Small intestine (tissue), 7 donors: ENCODE measurements around the gene BPI. TPM values are rescaled to one million over a fixed set of nuclear protein-coding genes. Genes with fewer than 3 reads are reported as not detected.
"Not testable (repeated sequence)": the region's sequence is repeated elsewhere in the genome, so short reads cannot be mapped to it uniquely, and the experiment has no call there.

ENCODE experiments used
- DNase-seq, 2 donors: peaks; one replicate each; pipeline versions ENCODE4 v3.0.0 to v3.0.0-alpha.2; 2013
- FAIRE-seq: peaks from 2 replicates; lab custom pipeline; 2012; peaks lifted over from hg19 to GRCh38; lab: Jason Lieb, UNC
- H3K27ac ChIP-seq, 3 donors: one replicate each; pipeline ENCODE4 v1.5.1; 2013; ENCODE audit warnings: low read length in 2 of 3, mild to moderate bottlenecking in 2 of 3, control low read depth in 1 of 3, inconsistent platforms in 1 of 3, low read depth in 1 of 3, moderate library complexity in 1 of 3
- H3K27me3 ChIP-seq, 3 donors: one replicate each; pipeline ENCODE4 v1.6.1; 2013; ENCODE audit warnings: low read length in 3 of 3, inconsistent platforms in 1 of 3; ENCODE audit not compliant: control insufficient read depth in 3 of 3, insufficient read depth in 3 of 3
- H3K36me3 ChIP-seq, 3 donors: one replicate each; pipeline ENCODE4 v1.6.1; 2013; ENCODE audit warnings: low read length in 3 of 3, inconsistent platforms in 1 of 3, low read depth in 1 of 3, mild to moderate bottlenecking in 1 of 3, moderate library complexity in 1 of 3; ENCODE audit not compliant: control insufficient read depth in 3 of 3, insufficient read depth in 2 of 3
- H3K4me1 ChIP-seq, 3 donors: one replicate each; pipeline ENCODE4 v1.6.1; 2013; ENCODE audit warnings: low read length in 2 of 3, inconsistent platforms in 1 of 3, low read depth in 1 of 3, mild to moderate bottlenecking in 1 of 3, moderate library complexity in 1 of 3; ENCODE audit not compliant: control insufficient read depth in 3 of 3, insufficient read depth in 2 of 3
- H3K4me3 ChIP-seq, 3 donors: one replicate each; pipeline ENCODE4 v1.5.1; 2013; ENCODE audit warnings: low read length in 3 of 3, control low read depth in 1 of 3, inconsistent platforms in 1 of 3, low read depth in 1 of 3, mild to moderate bottlenecking in 1 of 3, moderate library complexity in 1 of 3
- H3K9me3 ChIP-seq, 2 donors: one replicate each; pipeline ENCODE4 v1.6.1; 2013; ENCODE audit warnings: low read depth in 1 of 2, low read length in 1 of 2; ENCODE audit not compliant: control insufficient read depth in 2 of 2, insufficient read depth in 1 of 2
- WGBS, 3 donors: extraction: QIAGEN DNeasy Blood & Tissue Kit; methylation state at CpG; one replicate each; pipeline ENCODE4 v1.1.7; 2013; 5-methylcytosine and 5-hydroxymethylcytosine counted together
- polyA plus RNA-seq, 4 donors: library from polyadenylated mRNA; stranded (reverse) in 3 of 4; unstranded in 1 of 4; fragments of 200-250 nt in 3 of 4; fragments of 120-200 nt in 1 of 4; gene quantifications; one replicate each; pipeline versions ENCODE4 v1.2.1 to v1.2.3, GENCODE V29; 2013
- donor health status: healthy with polysubstance abuse.
- donor health status: control.
- donor health status: control.
- donor health status: Bipolar disorder and iron deficiency.
- donor health status: healthy.

The BPI gene
- polyA plus RNA-seq, 4 donors, result 0.27 TPM; not detected in 3

GRCh38 chr20:38311091-38311490 is 7.1 kb downstream of the BPI start:
- no peak for DNase-seq
- Histone ChIP-seq H3K27me3 (peaks cover 0 to 7% (median 2%) of the 10 kb centered on the region in 3 donors), H3K27ac (no peak overlapping the region), H3K4me3 (no peak overlapping the region), H3K9me3 (peaks cover 0 to 6% of the 10 kb centered on the region in 2 donors), H3K36me3 (no peaks in the 10 kb centered on the region), H3K4me1 (no peaks in the 10 kb centered on the region)
- no peak for FAIRE-seq
- whole genome bisulfite sequencing, 3 donors, result 72 to 85% (median 73%) methylated on average over 3 of the region's 3 CpGs

DNA sequence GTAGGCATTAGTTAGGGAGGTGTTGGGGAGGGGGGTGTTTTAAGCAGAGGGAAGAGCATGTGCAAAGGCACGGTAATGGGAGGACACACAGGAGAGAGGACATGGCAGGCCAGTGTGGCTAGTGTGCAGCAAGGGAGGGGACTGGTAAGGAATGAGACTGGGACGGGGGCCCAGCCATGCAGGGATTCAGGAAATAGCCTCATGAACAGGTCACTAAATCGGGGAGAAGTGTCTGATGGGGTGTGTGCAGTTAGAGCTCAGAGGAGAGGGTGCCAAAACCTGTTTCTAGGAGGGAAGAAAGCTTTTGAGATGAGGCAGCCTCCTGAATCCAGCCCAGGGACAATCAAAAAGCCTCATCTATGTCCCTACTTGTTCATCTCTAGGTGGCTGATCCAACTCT is 7.5 kb downstream of the BPI start:
- H3K36me3 ChIP-seq, result no peaks in the 10 kb centered on the region
- no peaks in the 10 kb centered on the region for H3K4me1 ChIP-seq
- 40 to 60% (median 45%) methylated on average over 3 of the region's 3 CpGs for WGBS, 3 donors
- no peak overlapping the region for H3K27ac ChIP-seq
- FAIRE-seq (no peak), DNase-seq (no peak)
- H3K4me3 ChIP-seq, result no peak overlapping the region
- peaks cover 0 to 7% (median 0%) of the 10 kb centered on the region in 3 donors for H3K27me3 ChIP-seq
- H3K9me3 ChIP-seq, result peaks cover 0 to 6% of the 10 kb centered on the region in 2 donors

DNA sequence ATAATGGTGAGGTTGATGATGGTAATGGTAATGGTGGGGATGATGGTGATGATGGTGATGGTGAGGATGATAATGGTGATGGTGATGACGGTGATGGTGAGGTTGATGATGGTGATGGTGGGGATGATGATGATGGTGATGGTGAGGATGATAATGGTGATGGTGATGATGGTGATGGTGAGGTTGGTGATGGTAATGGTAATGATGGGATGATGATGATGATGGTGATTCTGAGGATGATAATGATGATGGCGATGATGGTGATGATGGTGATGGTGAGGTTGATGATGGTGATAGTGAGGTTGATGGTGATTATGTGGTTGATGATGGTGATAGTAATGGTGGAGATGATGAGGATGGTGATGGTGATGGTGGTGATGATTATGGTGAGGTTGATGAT is 9.7 kb downstream of the BPI start:
- Histone ChIP-seq H3K36me3 (no peaks in the 10 kb centered on the region), H3K27ac (no peak overlapping the region), H3K4me1 (no peaks in the 10 kb centered on the region), H3K4me3 (no peak overlapping the region), H3K9me3 (peaks cover 0 to 6% of the 10 kb centered on the region in 2 donors), H3K27me3 (peaks cover 0 to 7% (median 0%) of the 10 kb centered on the region in 3 donors)
- 86 to 96% (median 96%) methylated on average over 2 of the region's 2 CpGs for WGBS, 3 donors
- DNase-seq, result no peak
- no peak for FAIRE-seq

- DNase-seq, H3K9me3 ChIP-seq, FAIRE-seq, H3K4me3 ChIP-seq, H3K4me1 ChIP-seq, H3K27ac ChIP-seq, H3K36me3 ChIP-seq, H3K27me3 ChIP-seq: not testable (repeated sequence)
- 84 to 100% (median 95%) methylated on average over 1 of the region's 1 CpG for WGBS, 3 donors
Measured at GRCh38 chr20:38314350-38314749, 10.4 kb downstream of the BPI start.

DNA sequence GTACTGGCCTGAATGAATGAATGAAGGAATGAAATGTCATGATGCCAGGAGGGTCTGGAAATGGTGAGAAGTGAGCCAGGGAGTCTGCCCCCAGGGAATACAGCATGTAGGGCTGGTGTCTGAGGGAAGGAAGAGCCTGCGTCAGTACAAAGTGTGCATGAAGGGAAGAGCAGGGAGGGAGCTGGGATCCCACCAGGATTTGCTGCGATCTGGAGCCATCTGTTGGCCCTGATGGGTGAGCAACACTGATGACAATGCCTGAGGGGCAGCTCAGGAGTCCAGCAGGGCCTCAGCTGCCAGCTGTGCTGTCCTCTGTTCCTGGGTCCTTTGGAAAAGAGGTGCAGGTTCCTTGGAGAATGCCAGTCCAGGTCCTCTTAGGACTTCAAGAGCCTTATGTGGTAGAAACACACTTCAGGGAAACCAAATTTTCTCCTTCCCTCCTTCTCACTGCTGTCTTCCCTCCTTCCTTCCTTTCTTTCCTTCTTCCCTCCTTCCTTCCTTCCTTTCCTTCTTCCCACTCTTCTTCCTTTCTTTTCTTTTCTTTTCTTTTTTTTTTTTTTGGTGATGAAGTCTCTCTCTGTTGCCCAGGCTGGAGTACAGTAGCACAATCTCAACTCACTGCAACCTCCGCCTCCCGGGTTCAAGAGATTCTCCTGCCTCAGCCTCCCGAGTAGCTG is 11.5 kb downstream of the BPI start:
- no peak for DNase-seq
- whole genome bisulfite sequencing, 3 donors, result 68 to 75% (median 69%) methylated on average over 5 of the region's 5 CpGs
- no peak overlapping the region for H3K27ac ChIP-seq
- no peaks in the 10 kb centered on the region for H3K4me1 ChIP-seq
- no peaks in the 10 kb centered on the region for H3K36me3 ChIP-seq
- H3K9me3 ChIP-seq, result no peaks in the 10 kb centered on the region
- no peak for FAIRE-seq
- no peak overlapping the region for H3K4me3 ChIP-seq
- peaks cover 0 to 4% (median 2%) of the 10 kb centered on the region in 3 donors for H3K27me3 ChIP-seq

DNA sequence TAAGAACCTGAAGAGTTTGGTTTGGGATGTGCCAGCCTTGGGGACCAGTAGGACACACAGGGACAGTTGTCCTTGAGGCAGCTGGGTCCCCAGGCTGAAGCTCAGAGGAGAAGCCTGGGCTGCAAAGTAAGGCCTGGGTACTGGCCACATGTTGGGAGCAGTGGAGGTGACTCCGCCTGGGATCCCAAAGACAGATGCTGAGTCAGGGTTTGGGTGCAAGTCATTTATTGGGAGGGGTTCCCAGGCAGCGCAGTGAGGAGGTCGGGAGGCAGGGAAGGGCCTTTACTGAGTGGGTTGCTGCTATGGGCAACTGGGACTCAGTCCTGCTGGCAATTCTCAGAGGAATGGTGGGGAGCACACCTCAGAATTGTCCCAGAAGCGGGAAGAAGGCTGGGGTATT is 12.4 kb downstream of the BPI start:
- no peak for FAIRE-seq
- peaks cover 0 to 3% (median 2%) of the 10 kb centered on the region in 3 donors for H3K27me3 ChIP-seq

GRCh38 chr20:38317422-38317821 is 13.5 kb downstream of the BPI start:
- no peaks in the 10 kb centered on the region for H3K9me3 ChIP-seq

More for the DNA sequence above, 12.4 kb downstream of the BPI start:
- Histone ChIP-seq H3K27ac (no peak overlapping the region), H3K4me1 (no peaks in the 10 kb centered on the region), H3K36me3 (no peaks in the 10 kb centered on the region), H3K4me3 (no peak overlapping the region), H3K9me3 (no peaks in the 10 kb centered on the region)
- no peak for DNase-seq
- 79 to 89% (median 86%) methylated on average over 4 of the region's 4 CpGs for WGBS, 3 donors

GRCh38 chr20:38320221-38320620 is 16.3 kb downstream of the BPI start:
- DNase-seq (peak; percentile 12 to 24), FAIRE-seq (no peak)
- Histone ChIP-seq H3K9me3 (no peaks in the 10 kb centered on the region), H3K27ac (no peak overlapping the region), H3K36me3 (no peaks in the 10 kb centered on the region), H3K4me1 (no peaks in the 10 kb centered on the region), H3K27me3 (peaks cover 0 to 2% (median 0%) of the 10 kb centered on the region in 3 donors), H3K4me3 (no peak overlapping the region)
- WGBS, 3 donors, result 12 to 33% (median 27%) methylated on average over 6 of the region's 6 CpGs

More at GRCh38 chr20:38317422-38317821, 13.5 kb downstream of the BPI start:
- FAIRE-seq, result no peak
- WGBS, 3 donors, result 39 to 65% (median 43%) methylated on average over 3 of the region's 3 CpGs
- no peak overlapping the region for H3K4me3 ChIP-seq
- H3K36me3 ChIP-seq, result no peaks in the 10 kb centered on the region
- DNase-seq, result no peak
- no peaks in the 10 kb centered on the region for H3K4me1 ChIP-seq
- H3K27me3 ChIP-seq, result peaks cover 0 to 2% (median 0%) of the 10 kb centered on the region in 3 donors
- H3K27ac ChIP-seq, result no peak overlapping the region
